Panc1 (cell line): Measurements from ENCODE around the gene MYL5. TPM values are rescaled to one million over a fixed set of nuclear protein-coding genes. Genes with fewer than 3 reads are reported as not detected.

Experiments
- ATAC-seq: fragments of 200-7000 bp; cut with Tn5 transposase; 2 replicates; pipeline ENCODE4 v1.9.1; 2020; ENCODE audit warnings: mild to moderate bottlenecking, moderate library complexity
- BruUV-seq: library from RNA; stranded (reverse); fragments of 400-500 nt; replicated peaks from 2 replicates; lab custom pipeline; 2021; lab: Mats Ljungman, UMichigan
- CTCF ChIA-PET: fragments of 300-600 bp; sonication (Branson Sonifier 250); formaldehyde crosslinking; loops from one replicate; lab custom pipeline; 2022; ENCODE audit warnings: antibody characterized with exemption; lab: Charles Lee
- POLR2A ChIA-PET: fragments of 300-600 bp; sonication (Branson Sonifier 250); formaldehyde crosslinking; loops from one replicate; lab custom pipeline; 2022; ENCODE audit warnings: antibody characterized with exemption; lab: Charles Lee
- DNase-seq: peaks from one replicate; pipeline ENCODE4 v3.0.0-alpha.2; 2010; ENCODE audit warnings: low read depth, low spot score
- H3K27ac ChIP-seq: 2 replicates; pipeline ENCODE4 v1.5.1; 2011; ENCODE audit warnings: mild to moderate bottlenecking, low read length, inconsistent platforms
- H3K27me3 ChIP-seq: fragments of 200-500 bp; sonication (Bioruptor generic); 2 replicates; pipeline ENCODE4 v1.6.0; 2014; ENCODE audit warnings: low read length, inconsistent platforms; ENCODE audit not compliant: control insufficient read depth, insufficient read depth
- H3K36me3 ChIP-seq: fragments of 200-500 bp; sonication (Bioruptor generic); 2 replicates; pipeline ENCODE4 v1.5.1; 2014; ENCODE audit warnings: inconsistent platforms, mild to moderate bottlenecking, low read length, moderate library complexity; ENCODE audit not compliant: control insufficient read depth, insufficient read depth
- H3K4me1 ChIP-seq: 2 replicates; pipeline ENCODE4 v1.5.1; 2011; ENCODE audit warnings: inconsistent platforms, mild to moderate bottlenecking, low read length, moderate library complexity; ENCODE audit not compliant: control insufficient read depth, insufficient read depth
- H3K4me3 ChIP-seq, 2 experiments: 2 replicates each; pipeline ENCODE4 v1.5.1; 2011 to 2012; ENCODE audit warnings: low read depth in 2 of 2, low read length in 2 of 2, mild to moderate bottlenecking in 2 of 2, inconsistent platforms in 1 of 2, moderate library complexity in 1 of 2
- H3K9me3 ChIP-seq: fragments of 200-500 bp; sonication (Bioruptor generic); 2 replicates; pipeline ENCODE4 v1.5.1; 2014; ENCODE audit warnings: low read depth, mild to moderate bottlenecking, inconsistent platforms, low read length, moderate library complexity; ENCODE audit not compliant: control insufficient read depth, insufficient read depth
- CTCF ChIP-seq: fragments of 450-650 bp; IDR thresholded peaks from 2 replicates; pipeline ENCODE4 v1.5.1; 2017; ENCODE audit warnings: mild to moderate bottlenecking
- POLR2AphosphoS5 ChIP-seq: IDR thresholded peaks from 2 replicates; pipeline ENCODE4 v1.6.1; 2012; ENCODE audit warnings: mild to moderate bottlenecking, low read depth, low read length, moderate library complexity
- REST ChIP-seq, 2 experiments: IDR thresholded peaks; 2 replicates each; pipeline ENCODE4 v1.6.1; 2011 to 2012; ENCODE audit warnings: low read depth in 2 of 2, control low read depth in 1 of 2, low read length in 1 of 2, mild to moderate bottlenecking in 1 of 2, moderate library complexity in 1 of 2; ENCODE audit not compliant: insufficient read depth in 1 of 2
- SIN3A ChIP-seq: IDR thresholded peaks from 2 replicates; pipeline ENCODE4 v1.6.1; 2012; ENCODE audit warnings: low read depth, mild to moderate bottlenecking, low read length, moderate library complexity, borderline replicate concordance; ENCODE audit not compliant: insufficient read depth
- TCF7L2 ChIP-seq: IDR thresholded peaks from 2 replicates; pipeline ENCODE4 v1.6.1; 2011; ENCODE audit warnings: mild to moderate bottlenecking, low read depth, low read length, inconsistent platforms
- in situ Hi-C: cut with HindIII; loops from 2 replicates; pipeline ENCODE4 v1.10.0; 2016; ENCODE audit warnings: low sequenced_read_pairs, low pct_unique_long_range_greater_than_20kb
- intact Hi-C: fragments of 100-400 bp; cut with micrococcal nuclease; formaldehyde crosslinking; loops from one replicate; pipeline ENCODE4 v1.10.0; 2022; ENCODE audit not compliant: unreplicated experiment
- total RNA-seq: library from RNA; stranded (reverse); gene quantifications from one replicate; pipeline ENCODE4 v1.2.1, GENCODE V29; 2021; ENCODE audit not compliant: unreplicated experiment

The MYL5 gene
- total RNA-seq, 1 experiment from 2014 or later, result 12.0 TPM

- no peak for DNase-seq
- intact Hi-C loops, result no loop called here
- no peak for ATAC-seq
- Histone ChIP-seq H3K27ac (no peak overlapping the region), H3K4me1 (no peaks in the 10 kb centered on the region), H3K27me3 (no peaks in the 10 kb centered on the region), H3K4me3 (no peak overlapping the region), H3K36me3 (no peaks in the 10 kb centered on the region), H3K9me3 (no peaks in the 10 kb centered on the region)
- in situ Hi-C loops, result no loop called here
- TF ChIP-seq SIN3A (no peak), REST (IDR thresholded peaks at IDR 0.05; ENCODE audit: insufficient read depth in 1 of 2, low read depth in 2 of 2, low read length in 1 of 2) (no peak)
- POLR2A ChIA-PET, result no interaction called here
- BruUV-seq, result no TSS peak
- CTCF ChIA-PET, result no interaction called here
Measured at GRCh38 chr4:720111-720860, 45.9 kb downstream of the MYL5 start.

- Histone ChIP-seq H3K27ac (no peak overlapping the region), H3K27me3 (no peaks in the 10 kb centered on the region), H3K9me3 (no peaks in the 10 kb centered on the region), H3K36me3 (no peaks in the 10 kb centered on the region), H3K4me3 (no peak overlapping the region), H3K4me1 (peaks cover 2% of the 10 kb centered on the region; the same call in 1 of the 2 replicates)
- no TSS peak for BruUV-seq
- intact Hi-C loops (no loop called here), in situ Hi-C loops (no loop called here)
- ATAC-seq (no peak), DNase-seq (no peak)
- TF ChIP-seq POLR2AphosphoS5 (no peak), SIN3A (no peak), CTCF (no peak), TCF7L2 (no peak), REST (IDR thresholded peaks at IDR 0.05; ENCODE audit: insufficient read depth in 1 of 2, low read depth in 2 of 2, low read length in 1 of 2) (no peak)
- ChIA-PET POLR2A (interaction anchor here (0.6 kb wide), 1 partner anchor 11 kb away, joined by 6 read pairs; no protein-coding TSS in a partner anchor), CTCF (no interaction called here)
Measured at GRCh38 chr4:721261-722168, 47.2 kb downstream of the MYL5 start.
